Measurements from ENCODE around the gene ATP5F1A. TPM values are rescaled to one million over a fixed set of nuclear protein-coding genes. Genes with fewer than 3 reads are reported as not detected.

Gene ATP5F1A
- total and polyA plus RNA-seq, 2 donors (not counting 3 experiments of a cell fraction or from before 2014, with no cell fraction given), result 405 to 585 TPM

- Histone ChIP-seq H3K27me3 (ENCODE audit: control insufficient read depth in 2 of 2, insufficient read depth in 2 of 2, low read length in 2 of 2) (peaks cover 0 to 5% of the 10 kb centered on the region in 2 experiments), H3K4me1 (ENCODE audit: control insufficient read depth, extremely low read depth, insufficient read depth, low read length) (no peaks in the 10 kb centered on the region), H3K4me3 (replicated peaks in 1 of 3; ENCODE audit: insufficient read depth in 1 of 3, low read depth in 1 of 3, low read length in 3 of 3) (no peak overlapping the region), H3K9me3 (replicated peaks; ENCODE audit: control insufficient read depth, insufficient read depth, low read length) (no peaks in the 10 kb centered on the region), H3K79me2 (ENCODE audit: control insufficient read depth, insufficient read depth, low read length) (no peaks in the 10 kb centered on the region), H3K9me1 (replicated peaks; ENCODE audit: control insufficient read depth, extremely low read depth, insufficient read depth, low read length) (no peaks in the 10 kb centered on the region), H3K4me2 (ENCODE audit: insufficient read depth, low read length) (no peak overlapping the region), H3K27ac (ENCODE audit: insufficient read depth, low read depth, low read length) (no peak overlapping the region), H3K9ac (replicated peaks; ENCODE audit: extremely low read depth, insufficient read depth, low read length) (no peak overlapping the region), H4K20me1 (replicated peaks; ENCODE audit: control insufficient read depth, extremely low read depth, insufficient read depth, low read length) (no peaks in the 10 kb centered on the region), H2AFZ (ENCODE audit: low read depth, low read length) (no peak overlapping the region), H3K36me3 (ENCODE audit: control insufficient read depth in 2 of 2, extremely low read depth in 1 of 2, insufficient read depth in 2 of 2, low read length in 2 of 2) (no peaks in the 10 kb centered on the region)
- TF ChIP-seq POLR2AphosphoS5 (IDR thresholded peaks at IDR 0.05; ENCODE audit: insufficient read depth, low read depth, low read length) (no peak), EZH2 (IDR thresholded peaks at IDR 0.05; ENCODE audit: borderline replicate concordance, low read depth, low read length, severe bottlenecking) (no peak), FOS (IDR thresholded peaks at IDR 0.05; ENCODE audit: borderline replicate concordance, insufficient read depth, low read length) (no peak)
- FAIRE-seq (no peak), DNase-seq (ENCODE audit: low read depth, low spot score) (no peak)
- intact Hi-C loops (cut with micrococcal nuclease), result no loop called here
- no TSS peak for BruUV-seq (replicated peaks)
- ChIA-PET CTCF (interaction anchor here (1.0 to 1.2 kb wide), 2 partner anchors 8 to 19 kb away, joined by 4 to 5 read pairs; no protein-coding TSS in a partner anchor), POLR2A (no interaction called here)
- dilution Hi-C loops (cut with MboI; ENCODE audit: extremely low pct_ligation_motif_present, low sequenced_read_pairs), result no loop called here
Measured at GRCh38 chr18:46054956-46055837, 42.9 kb downstream of the ATP5F1A start.

- Histone ChIP-seq H3K4me1 (ENCODE audit: control insufficient read depth, extremely low read depth, insufficient read depth, low read length) (no peaks in the 10 kb centered on the region), H3K36me3 (ENCODE audit: control insufficient read depth in 2 of 2, extremely low read depth in 1 of 2, insufficient read depth in 2 of 2, low read length in 2 of 2) (no peaks in the 10 kb centered on the region), H3K9ac (replicated peaks; ENCODE audit: extremely low read depth, insufficient read depth, low read length) (no peak overlapping the region), H2AFZ (ENCODE audit: low read depth, low read length) (no peak overlapping the region), H3K27ac (ENCODE audit: insufficient read depth, low read depth, low read length) (no peak overlapping the region), H3K9me3 (replicated peaks; ENCODE audit: control insufficient read depth, insufficient read depth, low read length) (no peaks in the 10 kb centered on the region), H3K4me2 (ENCODE audit: insufficient read depth, low read length) (no peak overlapping the region), H3K4me3 (replicated peaks in 1 of 3; ENCODE audit: insufficient read depth in 1 of 3, low read depth in 1 of 3, low read length in 3 of 3) (no peak overlapping the region), H4K20me1 (replicated peaks; ENCODE audit: control insufficient read depth, extremely low read depth, insufficient read depth, low read length) (no peaks in the 10 kb centered on the region), H3K9me1 (replicated peaks; ENCODE audit: control insufficient read depth, extremely low read depth, insufficient read depth, low read length) (no peaks in the 10 kb centered on the region), H3K27me3 (ENCODE audit: control insufficient read depth in 2 of 2, insufficient read depth in 2 of 2, low read length in 2 of 2) (peaks cover 0 to 5% of the 10 kb centered on the region in 2 experiments), H3K79me2 (ENCODE audit: control insufficient read depth, insufficient read depth, low read length) (no peaks in the 10 kb centered on the region)
- ChIA-PET POLR2A (no interaction called here), CTCF (no interaction called here)
- BruUV-seq (replicated peaks), result no TSS peak
- dilution Hi-C loops (cut with MboI; ENCODE audit: extremely low pct_ligation_motif_present, low sequenced_read_pairs) (no loop called here), intact Hi-C loops (cut with micrococcal nuclease) (no loop called here)
- DNase-seq (ENCODE audit: low read depth, low spot score) (no peak), FAIRE-seq (no peak)
- TF ChIP-seq MYC (IDR thresholded peaks at IDR 0.05; ENCODE audit: low read depth, low read length) (no peak), FOS (IDR thresholded peaks at IDR 0.05; ENCODE audit: borderline replicate concordance, insufficient read depth, low read length) (no peak)
Measured at GRCh38 chr18:46053368-46054095, 44.6 kb downstream of the ATP5F1A start.
